Measurements from ENCODE around the gene MCC.

MCC gene

DNA sequence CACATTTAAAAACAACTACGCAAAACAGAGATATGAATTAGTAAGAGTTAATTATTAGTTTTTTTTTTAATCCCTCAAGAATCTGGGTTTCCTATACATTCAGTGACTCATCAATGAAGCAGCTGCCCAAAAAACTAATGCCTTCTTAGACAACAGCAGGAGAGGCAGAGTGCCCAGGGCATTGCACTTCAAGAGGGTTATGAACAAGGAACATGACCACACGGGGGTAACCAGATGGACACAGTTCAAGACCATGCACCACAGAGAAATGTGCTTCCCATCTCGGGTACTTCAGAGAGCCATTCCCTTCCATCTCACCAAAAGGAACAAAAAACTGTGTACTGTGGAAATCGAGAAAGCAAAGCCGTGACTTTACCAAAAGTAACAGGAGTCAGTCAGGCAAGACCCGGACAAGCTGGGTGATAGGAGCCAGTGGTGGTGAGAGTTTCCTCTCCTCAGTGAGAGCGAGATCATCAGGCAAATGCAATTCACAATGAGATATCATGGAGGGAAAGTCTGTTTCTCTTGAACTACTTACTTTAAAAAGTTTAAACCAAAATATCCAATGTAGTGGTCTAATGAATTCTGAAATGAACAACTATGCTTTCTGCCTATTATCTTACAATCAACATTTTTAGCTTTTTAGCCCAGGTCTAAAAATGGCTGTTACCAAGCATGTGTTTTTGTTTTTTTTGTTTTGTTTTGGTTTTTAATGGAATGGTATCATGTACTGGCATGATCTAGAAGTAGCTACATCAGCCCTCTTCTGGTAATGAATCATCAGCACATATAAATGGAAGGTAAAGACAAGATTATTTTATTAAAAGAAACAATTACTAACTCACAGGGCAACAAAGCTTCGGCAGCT lies 245.5 kb downstream of the MCC start:
- no peak for DNase-seq (ENCODE audit: low read depth in 2 of 2)
- TF ChIP-seq CTCF (IDR thresholded peaks at IDR 0.05; ENCODE audit: low read depth, low read length): no peak
- H3K4me3 ChIP-seq (replicated peaks in 1 of 2; ENCODE audit: low read depth in 2 of 2, low read length in 2 of 2): no peak overlapping the region

- no peak for DNase-seq (ENCODE audit: low read depth in 2 of 2)
- H3K4me3 ChIP-seq (replicated peaks in 1 of 2; ENCODE audit: low read depth in 2 of 2, low read length in 2 of 2): no peak overlapping the region
- TF ChIP-seq CTCF (IDR thresholded peaks at IDR 0.05; ENCODE audit: low read depth, low read length): no peak
Measured at GRCh38 chr5:113240951-113241726, 247.1 kb downstream of the MCC start.

DNA sequence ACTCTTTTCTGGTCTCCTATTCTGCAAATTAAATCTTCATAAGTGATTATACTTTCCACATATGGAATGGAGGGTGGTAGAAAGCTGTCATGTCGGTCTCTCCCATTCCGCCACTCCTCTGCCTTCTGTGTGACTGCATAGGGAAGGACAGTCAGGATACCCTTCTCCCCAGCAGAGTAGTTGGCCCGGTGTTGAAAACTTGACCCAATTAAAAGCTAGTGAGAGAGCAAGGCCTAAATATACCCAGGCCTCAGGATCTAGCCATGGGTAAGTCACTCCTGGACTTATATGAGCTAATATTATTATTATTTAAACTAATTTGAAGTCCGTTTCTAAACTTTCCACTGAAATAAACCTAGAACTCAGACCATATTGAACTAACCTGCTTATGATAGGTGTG lies 248.2 kb downstream of the MCC start:
- DNase-seq (ENCODE audit: low read depth in 2 of 2): no peak
- no peak overlapping the region for H3K4me3 ChIP-seq (replicated peaks in 1 of 2; ENCODE audit: low read depth in 2 of 2, low read length in 2 of 2)
- no peak for TF ChIP-seq CTCF (IDR thresholded peaks at IDR 0.05; ENCODE audit: low read depth, low read length)

DNA sequence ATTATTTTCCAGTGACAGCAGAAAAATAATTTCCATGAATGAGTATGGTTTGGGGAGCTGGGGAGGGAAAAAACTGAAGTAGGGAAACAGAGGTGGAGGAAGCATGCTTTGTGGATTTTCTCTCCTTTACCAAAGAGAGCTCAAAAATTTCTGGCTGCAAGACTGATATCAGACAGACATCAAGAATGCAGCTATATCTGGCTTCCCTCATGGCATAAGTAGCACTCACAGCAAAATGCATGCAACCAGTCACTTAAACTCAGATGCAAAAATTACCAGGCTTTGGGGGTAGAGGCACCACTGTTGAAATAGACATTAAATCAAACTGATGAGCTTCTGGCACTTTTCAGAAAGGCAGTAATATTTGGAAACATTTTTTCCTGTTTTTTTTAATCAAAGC lies 250.4 kb downstream of the MCC start:
- TF ChIP-seq CTCF (IDR thresholded peaks at IDR 0.05; ENCODE audit: low read depth, low read length): no peak
- no peak for DNase-seq (ENCODE audit: low read depth in 2 of 2)
- H3K4me3 ChIP-seq (replicated peaks in 1 of 2; ENCODE audit: low read depth in 2 of 2, low read length in 2 of 2): no peak overlapping the region

- TF ChIP-seq CTCF (IDR thresholded peaks at IDR 0.05; ENCODE audit: low read depth, low read length): no peak
- no peak overlapping the region for H3K4me3 ChIP-seq (replicated peaks in 1 of 2; ENCODE audit: low read depth in 2 of 2, low read length in 2 of 2)
- DNase-seq (ENCODE audit: low read depth in 2 of 2): no peak
Measured at GRCh38 chr5:113236536-113237288, 251.5 kb downstream of the MCC start.

GRCh38 chr5:113235884-113236283 lies 252.4 kb downstream of the MCC start:
- no peak for DNase-seq (ENCODE audit: low read depth in 2 of 2)
- TF ChIP-seq CTCF (IDR thresholded peaks at IDR 0.05; ENCODE audit: low read depth, low read length): no peak
- H3K4me3 ChIP-seq (replicated peaks in 1 of 2; ENCODE audit: low read depth in 2 of 2, low read length in 2 of 2): no peak overlapping the region

Data from cardiac fibroblast (primary cell).